GM19238 (cell line): Measurements from ENCODE around the gene CHORDC1.
"Not testable (repeated sequence)": the region's sequence is repeated elsewhere in the genome, so short reads cannot be mapped to it uniquely, and the experiment has no call there.

Source experiments
- DNase-seq: peaks from one replicate; pipeline ENCODE4 v3.0.0; 2011; ENCODE audit warnings: low spot score; ENCODE audit not compliant: insufficient read length

CHORDC1 gene

DNA sequence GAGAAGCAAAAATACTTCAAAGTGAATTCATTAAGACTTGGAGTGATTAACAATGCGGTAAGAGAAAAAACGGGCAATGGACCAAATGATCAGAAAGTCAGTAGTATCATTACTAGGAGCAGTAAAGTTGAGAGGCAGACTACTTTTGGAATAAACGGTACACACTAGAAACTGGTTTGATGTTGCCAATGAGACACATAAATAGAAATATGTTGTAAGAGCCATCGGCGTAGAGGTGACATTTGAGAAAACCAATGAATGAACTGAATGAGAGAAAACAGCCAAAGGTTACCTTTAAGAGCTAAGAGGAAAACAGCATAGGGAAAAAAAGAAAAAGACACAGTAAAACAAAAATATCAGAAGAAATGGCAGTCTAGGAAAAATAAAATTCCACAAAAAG is 6.2 kb downstream of the CHORDC1 start:
- no peak for DNase-seq

DNA sequence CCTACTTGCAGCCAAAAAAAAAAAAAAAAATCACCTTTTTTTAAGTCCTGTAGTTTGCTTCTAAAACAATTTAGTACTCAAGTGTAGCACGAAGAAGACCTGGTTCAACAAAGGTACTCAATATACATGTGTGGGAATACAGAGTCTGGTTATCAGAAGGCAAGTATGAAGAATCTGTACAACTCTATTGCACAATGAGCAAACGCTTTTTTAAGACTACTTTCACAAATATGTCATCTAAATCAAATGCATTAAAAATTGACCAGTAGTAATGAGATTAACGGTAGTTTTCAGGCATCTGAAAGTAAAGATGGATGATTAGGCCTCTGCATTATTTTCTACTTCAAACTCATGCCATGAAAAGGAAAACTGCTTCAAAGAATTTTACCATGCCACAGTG is 9.5 kb downstream of the CHORDC1 start:
- no peak for DNase-seq

DNA sequence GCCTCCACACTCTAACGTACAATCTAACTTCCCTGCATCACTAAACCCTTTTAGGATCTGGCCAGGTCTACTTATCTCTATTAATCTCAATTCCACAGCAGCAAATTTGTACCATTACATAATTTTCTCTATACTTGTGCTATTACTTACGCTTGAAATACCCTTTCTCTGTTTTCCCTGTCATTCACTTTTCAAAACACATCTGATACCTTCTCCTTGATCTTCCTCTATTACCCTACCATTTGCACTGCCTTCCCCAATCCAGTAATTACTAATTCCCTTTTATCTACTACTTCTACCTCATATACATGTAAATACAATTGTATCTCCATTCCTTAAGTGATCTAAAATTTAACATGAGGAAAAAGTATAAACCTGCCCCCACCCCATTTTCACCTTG is 14.0 kb downstream of the CHORDC1 start:
- DNase-seq = no peak

DNA sequence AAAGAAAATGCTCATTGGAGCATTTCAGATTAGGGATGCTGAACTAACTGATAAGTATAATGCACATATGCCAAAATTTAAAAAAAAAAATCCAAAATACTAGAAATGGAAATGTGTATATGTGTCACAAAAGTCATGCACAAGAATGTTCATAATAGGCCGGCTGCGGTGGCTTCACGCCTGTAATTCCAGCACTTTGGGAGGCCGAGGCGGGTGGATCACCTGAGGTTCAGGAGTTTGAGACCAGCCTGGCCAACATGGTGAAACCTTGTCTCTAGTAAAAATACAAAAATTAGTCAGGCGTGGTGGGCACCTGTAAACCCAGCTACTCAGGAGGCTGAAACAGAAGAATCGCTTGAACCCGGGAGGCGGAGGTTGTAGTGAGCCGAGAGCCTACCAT is 14.9 kb downstream of the CHORDC1 start:
- not testable (repeated sequence) for DNase-seq

DNA sequence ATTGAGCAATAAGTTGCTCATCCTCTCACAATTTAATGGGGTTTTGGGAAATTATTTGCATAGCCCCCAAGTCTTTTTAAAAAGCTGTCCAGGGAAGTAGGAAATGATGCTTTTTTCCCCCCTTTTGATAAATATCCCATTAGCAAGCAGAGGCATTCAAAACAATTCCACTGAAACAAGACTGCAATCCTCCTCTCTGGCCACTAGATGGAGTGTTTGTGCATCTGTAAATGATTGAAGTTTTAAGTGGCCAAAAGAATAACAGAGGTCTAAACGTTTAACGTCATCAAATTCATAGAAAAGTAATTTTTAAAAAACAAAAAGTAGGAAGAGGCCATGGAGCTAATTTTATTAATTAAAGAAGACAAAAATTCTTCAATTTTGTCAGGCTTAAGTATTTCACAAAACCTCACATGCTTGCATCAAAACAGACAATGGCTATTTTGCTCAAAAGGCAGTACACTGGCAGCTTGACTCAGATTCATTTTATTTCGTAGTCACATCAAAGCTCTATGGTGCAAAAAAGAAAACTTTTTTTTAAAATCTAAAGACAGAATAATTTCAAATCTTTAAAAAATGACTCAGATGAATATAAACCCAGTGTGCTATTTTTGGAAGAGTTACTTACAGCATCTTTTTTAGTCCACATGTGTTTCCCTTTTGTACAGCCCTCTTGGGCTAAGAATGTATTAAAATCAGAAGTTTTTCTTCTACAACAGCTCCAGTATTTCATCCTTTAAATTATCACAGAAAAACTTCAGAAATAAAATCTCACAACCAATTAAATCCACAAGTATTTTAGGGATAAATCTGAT is 17.8 kb downstream of the CHORDC1 start:
- DNase-seq = no peak

DNA sequence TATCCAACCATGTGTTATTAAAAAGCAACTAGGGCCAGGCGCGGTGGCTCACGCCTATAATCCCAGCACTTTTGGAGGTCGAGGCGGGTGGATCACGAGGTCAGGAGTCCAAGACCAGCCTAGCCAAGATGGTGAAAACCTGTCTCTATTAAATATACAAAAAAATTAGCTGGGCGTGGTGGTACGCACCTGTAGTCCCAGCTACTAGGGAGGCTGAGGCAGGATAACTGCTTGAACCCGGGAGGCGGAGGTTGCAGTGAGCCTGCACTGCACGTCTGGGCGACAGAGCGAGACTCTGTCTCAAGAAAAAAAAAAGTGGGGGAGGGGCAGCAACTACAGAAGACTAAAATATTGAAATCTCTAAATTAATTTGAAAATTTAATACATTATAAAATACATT is 18.4 kb downstream of the CHORDC1 start:
- no peak for DNase-seq

DNA sequence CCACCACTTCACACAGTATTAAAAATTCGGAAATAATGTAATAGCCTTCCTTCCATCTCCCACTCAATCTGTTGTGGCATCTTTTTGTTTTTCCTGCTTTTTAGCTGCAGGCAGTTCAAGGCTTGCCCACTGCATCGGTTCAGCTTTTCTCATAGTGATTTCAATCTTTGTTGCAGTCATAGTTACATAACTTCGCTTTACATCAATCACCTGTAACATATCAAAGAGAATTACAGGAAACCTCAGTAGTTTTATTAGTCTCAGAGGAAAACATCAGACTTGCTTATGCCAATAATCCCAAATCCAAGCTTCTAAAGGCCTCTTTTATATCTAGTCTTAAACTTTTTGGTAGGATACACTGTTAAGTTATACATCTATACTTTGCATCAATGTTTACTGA is 20.5 kb downstream of the CHORDC1 start:
- no peak for DNase-seq

DNA sequence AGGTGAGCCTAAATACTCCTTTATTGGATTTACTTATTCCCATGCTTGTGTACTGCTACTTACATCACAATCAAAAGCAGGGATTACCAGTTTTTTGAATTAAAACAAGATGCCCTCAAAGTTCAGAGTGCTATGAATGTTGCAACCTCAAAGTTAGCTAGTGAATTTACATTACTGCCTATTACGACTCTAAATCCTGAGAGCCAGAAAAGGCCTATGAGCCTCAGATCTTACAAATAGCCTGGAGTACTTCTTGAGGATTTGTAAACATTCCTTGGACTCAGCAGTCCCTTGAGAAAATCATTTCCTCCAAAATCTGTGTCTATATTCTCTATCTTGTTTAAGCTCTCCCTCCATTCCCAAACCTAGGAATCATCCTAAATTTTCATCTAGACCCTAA is 25.5 kb downstream of the CHORDC1 start:
- no peak for DNase-seq

DNA sequence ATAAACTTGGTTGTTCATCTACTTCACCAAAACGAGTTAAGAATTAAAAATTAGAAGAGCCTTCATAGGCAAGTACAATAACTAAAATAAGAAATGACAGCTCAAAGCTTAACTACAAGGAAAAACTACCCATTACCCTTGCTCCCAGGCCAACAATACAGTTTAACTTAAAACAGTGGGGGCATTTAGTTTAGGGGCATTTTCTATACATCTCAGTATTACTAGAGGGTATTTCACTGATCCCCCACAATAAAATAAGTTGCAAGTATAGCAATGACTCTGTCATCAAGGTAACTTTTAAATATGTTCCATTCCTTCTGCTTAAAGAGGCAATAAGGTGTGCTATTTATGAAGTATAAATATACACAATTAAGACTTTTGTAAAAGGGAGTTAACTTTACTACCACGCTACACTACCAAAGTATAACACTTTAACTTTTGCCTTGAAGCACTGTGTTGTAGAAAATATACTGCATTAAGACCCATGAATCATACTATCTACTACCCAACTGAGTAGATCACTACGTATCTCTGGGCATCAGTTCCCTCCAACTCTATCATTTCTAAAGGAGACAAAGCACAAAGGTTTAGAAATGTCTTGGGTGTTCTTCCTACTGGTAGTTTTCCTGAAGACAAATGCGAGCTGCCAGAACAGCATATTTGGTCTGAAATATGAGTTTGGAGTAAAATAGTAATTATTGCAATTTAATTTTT is 29.8 kb downstream of the CHORDC1 start:
- no peak for DNase-seq

DNA sequence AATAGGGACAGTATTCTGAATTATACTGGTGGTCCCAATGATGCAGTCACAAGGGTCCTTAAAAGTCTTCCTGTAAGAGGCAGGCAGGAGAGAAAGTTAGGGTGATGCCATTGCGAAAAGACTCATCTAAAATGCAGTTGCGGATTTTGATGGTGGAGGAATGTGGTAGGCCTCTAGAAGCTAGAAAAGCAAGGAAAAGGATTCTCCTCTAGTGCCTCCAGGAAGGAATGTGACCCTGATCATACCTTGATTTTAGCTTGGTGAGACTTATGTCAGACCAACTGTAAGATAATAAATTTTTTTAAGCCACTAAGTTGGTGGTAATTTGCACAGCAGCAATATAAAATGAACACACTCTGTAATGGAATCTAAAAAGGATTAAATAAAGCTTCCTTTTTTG is 33.8 kb downstream of the CHORDC1 start:
- DNase-seq = no peak

DNA sequence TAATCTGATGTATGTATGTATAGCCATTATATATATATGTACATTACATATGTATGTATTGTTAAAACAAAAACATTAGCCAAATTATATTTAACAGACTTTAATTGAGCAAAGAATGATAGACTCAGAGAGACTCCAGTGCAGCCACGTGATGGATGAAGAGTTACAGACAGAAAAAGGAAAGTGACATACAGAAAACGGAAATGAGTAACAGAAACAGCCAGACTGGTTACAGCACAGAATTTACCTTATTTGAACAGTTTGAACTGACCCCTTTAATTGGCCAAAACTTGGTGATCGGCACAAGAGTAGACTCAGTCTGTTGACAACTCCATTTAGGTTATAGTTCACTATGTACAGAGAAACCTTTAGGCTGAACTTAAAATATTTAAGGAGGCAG is 35.0 kb downstream of the CHORDC1 start:
- no peak for DNase-seq

DNA sequence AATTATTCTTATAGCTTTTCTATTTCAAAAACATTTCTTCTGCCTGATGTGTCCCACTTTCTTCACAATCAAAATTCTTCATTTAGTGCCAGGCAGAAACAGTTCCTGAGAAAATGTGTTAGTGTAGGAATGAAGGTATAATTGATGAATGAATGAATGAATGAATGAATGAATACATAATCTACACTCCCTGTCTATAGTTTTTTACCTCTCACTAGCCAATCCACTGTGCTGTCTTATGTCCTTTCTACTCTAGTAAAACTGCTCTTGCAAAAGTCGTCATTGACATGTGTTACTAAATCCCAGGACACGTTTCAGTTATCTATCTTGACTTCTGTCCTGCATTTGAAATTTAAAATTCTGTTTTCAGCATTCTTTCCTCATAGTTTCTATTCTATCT is 42.9 kb downstream of the CHORDC1 start:
- DNase-seq = no peak

DNA sequence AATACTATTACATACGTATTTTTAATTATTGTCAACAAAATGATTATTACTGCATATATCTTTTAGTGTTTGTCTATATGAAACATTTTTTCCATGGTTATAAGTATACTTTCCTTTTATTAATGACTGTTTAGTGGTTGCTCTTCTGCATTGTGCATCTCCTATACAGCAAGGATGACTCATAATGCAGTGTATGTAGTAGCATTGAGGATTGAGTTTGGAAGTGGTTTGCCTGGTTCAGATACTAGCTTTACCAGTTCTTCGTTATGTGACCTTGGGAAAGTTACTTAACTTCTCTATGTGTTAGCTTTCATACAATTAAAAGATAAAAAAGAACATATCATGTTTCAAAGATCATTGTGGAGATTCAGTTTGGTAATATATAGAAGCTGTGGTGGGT is 44.1 kb downstream of the CHORDC1 start:
- no peak for DNase-seq

DNA sequence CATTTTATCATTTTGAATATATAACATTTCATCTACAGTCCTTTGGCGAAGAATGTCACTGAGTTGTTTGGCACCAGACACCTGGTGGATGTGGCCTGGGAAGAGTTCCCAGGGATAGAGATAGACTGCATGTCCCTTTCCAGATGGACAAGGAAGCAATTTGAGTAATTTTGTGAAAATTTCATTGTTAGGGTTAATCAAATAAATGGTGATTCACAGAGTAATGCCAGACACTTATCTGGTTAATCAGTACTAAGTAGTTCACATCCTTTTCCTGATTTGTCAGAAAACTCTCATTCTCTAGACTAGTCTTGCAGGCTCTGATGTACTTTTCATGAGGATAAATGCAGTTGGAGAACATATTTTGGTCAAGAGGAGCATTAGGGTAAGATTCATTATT is 46.8 kb downstream of the CHORDC1 start:
- DNase-seq = no peak

DNA sequence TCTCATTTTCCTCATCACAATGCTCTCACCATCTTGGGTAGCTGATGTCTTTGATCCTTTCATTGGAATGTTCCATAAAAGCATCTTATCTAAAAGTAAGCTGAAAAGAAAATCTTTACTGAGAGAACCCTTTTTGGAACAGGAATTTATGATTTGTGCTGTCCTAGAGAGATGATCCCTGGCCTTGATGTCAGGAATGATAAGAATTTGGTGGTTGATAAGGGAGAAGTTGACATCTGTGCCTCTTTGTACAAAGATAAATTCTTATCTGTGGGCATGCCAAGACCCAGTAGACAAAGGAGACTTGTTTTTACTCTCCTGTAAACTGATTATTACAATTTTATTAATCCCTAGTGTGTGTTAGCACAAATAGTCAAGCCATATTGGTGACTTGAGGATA is 51.5 kb downstream of the CHORDC1 start:
- DNase-seq = no peak

DNA sequence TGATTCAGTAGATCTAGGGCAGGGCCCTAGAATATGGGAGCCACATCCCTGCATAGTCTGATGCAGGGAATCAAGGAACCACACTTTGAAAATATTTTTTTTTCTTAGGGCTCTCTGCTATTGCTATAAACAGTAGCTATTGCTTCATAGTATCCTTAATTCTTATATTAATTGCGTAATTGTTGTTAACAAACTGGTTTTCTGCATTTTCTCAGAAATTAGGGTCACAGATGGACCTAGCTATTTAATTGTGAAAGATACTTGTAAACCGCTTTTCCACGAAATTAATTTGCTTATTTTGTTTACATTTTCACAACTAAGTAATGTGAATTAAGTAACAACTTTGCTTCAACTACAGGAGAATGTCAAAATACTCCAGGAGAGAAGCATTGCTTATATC is 54.3 kb downstream of the CHORDC1 start:
- no peak for DNase-seq

DNA sequence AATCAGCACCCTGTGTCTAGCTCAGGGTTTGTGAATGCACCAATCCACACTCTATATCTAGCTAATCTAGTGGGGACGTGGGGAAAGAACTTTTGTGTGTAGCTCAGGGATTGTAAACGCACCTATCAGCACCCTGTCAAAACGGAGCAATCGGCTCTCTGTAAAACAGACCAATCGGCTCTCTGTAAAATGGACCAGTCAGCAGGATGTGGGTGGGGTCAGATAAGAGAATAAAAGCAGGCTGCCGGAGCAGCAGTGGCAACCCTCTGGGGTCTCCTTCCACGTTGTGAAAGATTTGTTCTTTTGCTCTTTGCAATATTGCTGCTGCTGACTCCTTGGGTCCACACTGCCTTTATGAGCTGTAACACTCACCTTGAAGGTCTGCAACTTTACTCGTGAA is 55.1 kb downstream of the CHORDC1 start:
- not testable (repeated sequence) for DNase-seq

DNA sequence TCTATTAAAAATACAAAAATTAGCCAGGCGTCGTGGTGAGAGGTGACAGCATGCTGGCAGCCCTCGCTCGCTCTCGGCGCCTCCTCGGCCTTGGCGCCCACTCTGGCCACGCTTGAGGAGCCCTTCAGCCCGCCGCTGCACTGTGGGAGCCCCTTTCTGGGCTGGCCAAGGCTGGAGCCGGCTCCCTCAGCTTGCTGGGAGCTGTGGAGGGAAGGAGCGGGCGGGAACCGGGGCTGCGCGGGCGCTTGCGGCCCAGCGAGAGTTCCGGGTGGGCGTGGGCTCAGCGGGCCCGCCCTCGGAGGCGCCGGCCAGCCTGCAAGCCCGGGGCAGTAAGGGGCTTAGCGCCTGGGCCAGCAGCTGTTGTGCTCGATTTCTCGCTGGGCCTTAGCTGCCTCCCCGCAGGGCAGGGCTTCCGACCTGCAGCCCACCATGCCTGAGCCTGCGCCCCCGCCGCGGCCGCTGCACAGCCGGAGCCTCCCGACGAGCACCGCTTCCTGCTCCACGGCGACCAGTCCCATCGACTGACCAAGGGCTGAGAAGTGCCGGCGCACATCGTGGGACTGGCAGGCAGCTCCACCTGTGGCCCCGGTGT is 55.8 kb downstream of the CHORDC1 start:
- not testable (repeated sequence) for DNase-seq
